AML-193 (cell line): ENCODE measurements around the gene GLP2R.

Experiments
- DNase-seq, 2 experiments: peaks; one replicate each; lab custom pipeline; 2025; lab: John Stamatoyannopoulos, UW

Gene GLP2R

DNA sequence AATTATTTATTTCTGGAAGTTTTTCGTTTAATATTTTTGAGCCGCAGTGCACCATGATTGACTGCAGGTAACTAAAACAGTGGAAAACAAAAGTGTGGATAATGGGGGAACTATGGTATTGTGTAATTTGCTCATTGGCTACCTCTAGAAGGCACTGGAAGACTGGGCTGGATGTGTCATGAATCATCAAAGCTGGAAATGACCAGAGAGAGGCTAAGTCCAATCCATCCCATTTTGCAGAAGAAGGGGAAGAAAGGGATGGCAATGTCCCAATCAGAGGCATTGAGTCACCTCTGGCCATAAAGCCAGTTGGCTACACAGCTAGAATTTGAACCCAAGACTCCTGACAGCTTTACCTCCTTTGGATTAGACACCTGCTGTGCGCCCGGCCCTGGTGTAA lies 29.3 kb downstream of the GLP2R start:
- DNase-seq, result no peak

DNA sequence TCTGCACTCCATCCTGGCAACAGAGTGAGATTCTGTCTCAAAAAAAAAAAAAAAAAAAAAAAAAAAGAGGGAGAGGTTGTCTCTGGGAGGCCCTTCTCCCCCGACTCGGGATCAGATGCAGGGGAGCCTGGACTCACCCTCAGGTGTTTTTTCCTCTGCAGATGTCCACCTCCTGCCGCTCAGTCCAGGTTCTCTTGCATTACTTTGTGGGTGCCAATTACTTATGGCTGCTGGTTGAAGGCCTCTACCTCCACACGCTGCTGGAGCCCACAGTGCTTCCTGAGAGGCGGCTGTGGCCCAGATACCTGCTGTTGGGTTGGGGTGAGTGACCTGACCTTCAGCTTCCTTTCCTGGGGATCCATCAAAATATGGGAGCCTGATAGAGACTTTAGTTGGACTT lies 34.1 kb downstream of the GLP2R start:
- no peak for DNase-seq

DNA sequence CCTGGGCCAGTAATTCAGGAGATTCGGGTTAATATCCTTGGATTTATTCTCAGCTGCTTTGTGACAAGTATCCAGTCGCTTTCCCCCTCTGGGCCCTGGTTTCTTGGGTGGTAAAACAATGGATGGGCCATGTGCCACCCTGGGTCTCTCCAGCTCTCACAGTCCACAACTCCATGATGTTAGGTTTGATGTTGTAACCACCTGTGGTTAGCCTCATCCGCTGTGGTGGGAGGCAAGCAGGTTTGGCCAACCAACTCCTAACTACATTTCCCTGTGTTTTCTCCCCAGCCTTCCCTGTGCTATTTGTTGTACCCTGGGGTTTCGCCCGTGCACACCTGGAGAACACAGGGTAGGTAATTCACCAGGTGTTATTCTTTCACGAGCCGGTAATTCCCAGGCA lies 35.1 kb downstream of the GLP2R start:
- DNase-seq, result no peak

DNA sequence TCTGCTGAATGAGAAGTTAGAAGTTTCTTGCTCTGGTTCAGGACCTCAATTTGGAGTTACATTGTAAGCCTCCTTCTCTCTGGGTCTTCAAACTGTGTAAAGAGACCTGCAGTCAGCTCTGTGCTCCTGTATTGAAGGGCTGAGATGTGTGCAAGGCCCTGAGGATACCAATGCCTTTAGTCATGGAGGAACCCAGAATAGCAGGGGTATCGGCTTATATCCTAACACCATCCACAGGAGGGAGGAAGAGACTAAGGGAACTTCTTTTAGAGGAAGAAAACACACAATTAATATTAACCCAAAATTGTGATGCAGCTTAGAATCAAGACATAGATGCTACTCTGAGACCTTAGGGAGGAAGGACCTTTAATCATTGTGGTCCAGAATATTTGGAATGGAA lies 36.5 kb downstream of the GLP2R start:
- no peak for DNase-seq

DNA sequence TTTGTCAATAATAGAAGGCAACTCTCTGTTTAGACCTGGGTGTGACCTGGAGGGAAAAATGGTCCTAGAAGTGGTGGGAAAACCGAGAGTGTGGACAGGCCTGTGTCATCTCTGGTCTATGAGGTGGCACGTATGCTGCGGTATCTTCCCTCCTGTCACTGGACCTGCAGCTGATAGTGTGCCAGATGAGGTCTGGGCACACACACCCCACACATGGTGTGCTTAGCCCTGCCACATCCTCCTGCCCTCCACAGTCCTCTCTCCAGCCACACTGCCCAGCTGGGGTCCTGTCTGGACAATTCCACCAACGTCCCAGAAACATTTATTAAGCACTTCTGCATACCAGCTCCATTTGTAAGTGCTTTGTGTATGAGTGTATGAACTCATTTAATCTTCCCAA lies 37.2 kb downstream of the GLP2R start:
- no peak for DNase-seq

DNA sequence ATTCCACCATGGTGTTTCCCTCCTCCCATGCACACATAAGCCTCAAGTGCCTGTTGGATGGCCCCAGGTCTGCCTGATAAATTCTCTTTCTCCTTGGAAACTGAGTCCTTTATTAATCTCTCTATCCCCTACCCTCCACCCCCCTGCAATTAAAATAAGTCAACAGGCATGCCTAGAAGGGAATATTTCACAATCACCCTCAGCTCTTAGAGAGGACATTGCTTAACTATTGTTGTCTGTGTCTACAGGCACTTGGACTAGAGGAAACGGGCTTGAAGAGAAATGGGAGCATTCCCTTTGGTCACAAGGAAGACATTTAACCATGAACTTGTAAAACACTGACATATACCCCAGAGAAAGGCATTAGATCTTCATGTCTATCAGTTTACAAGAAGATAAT lies 39.9 kb downstream of the GLP2R start:
- peak; percentile 29 to 38 for DNase-seq

DNA sequence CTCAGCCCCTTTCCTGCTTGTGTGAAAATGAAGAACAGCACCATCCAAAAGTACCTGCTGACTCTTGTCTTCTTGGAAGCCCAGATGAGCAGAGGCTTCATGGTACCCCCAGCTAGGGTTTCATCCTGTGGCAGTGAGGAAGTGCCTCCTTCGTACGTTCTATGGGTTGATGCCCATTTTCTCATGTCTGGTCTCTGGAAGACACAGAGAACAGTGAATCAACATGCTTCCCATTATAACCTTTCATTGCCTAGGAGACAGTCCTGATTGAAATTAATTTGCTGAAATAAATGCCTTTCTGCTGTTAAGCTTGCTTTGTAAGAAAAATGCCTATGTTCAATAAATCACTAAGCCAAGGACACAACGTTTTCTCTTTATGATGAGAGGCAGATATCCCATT lies 42.8 kb downstream of the GLP2R start:
- no peak for DNase-seq

DNA sequence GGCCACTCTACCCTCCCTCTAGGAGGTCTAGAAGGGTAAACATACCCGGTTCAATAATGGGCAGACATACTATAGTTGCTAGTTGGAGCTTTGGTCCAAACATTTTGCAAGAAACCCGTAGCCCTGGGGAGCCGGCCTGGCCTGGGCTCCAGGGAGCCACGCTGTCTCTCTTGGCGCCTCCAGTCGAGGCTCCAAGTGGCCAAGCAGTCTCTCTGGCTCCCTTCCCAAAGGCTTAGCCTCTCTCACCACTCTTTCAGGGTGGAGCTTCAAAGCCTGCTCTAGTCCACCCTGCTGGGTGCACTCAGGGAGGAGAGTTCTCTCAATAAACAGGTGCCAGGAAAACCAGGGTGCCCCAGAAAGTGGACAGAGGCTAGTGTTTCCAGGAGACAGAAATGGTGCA lies 47.1 kb downstream of the GLP2R start:
- DNase-seq, result no peak

DNA sequence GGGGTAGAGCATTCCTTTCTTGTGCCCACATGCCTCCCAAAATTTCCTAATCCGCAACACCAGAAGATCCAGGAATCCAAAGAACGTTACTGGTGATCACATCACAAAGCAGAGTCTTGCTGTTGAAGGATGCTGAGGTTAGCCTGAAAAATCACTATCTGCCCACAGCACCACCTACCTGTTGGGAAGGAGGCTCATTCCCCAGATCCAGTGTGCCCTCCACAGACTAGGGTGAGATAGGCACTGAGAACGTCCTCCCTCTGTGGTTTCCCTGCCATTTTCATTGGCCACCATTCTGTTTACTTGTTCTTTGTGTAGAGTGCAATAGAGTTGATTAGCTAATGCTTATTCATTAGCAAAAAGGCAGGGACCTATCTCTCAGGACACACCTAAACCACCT lies 49.0 kb downstream of the GLP2R start:
- DNase-seq, result no peak

DNA sequence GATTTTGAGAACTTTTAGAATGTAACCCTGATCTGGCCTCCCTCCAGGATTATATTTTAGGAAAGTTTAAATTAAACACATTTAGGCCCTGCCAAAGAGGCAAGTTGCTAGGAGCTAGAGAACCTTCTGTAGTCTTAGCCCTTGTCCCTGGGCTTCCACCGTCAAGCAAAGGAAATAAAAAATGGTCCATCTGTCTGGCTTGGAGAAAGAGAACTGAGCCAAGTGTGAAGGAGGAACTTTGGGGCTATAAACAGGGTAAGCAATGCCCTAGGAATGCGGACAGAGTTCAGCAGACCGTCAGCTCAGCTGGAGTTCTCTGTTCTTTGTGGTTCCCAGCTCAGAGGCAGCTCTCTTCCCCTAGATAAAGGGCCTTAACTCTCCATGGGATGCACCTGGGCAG lies 49.7 kb downstream of the GLP2R start:
- no peak for DNase-seq

DNA sequence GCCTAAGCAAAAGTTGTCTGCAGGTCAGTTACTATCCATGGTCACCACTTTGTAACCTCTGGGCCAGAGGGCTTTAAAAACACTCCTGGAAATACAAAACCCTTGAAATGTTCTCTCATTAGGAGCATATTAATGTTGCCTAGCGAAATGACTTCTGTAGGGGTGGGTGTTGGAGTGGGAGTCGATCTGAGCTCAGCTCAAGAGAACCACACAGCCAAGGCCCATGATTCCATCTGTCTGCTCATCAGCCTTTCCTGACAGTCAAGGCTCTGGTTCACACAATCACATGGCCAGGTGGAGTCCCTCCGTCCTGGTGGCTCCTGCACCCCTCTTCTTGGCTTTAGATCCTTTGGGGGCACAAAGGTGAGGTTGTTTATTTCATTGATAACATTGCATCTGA lies 52.6 kb downstream of the GLP2R start:
- DNase-seq, result no peak

DNA sequence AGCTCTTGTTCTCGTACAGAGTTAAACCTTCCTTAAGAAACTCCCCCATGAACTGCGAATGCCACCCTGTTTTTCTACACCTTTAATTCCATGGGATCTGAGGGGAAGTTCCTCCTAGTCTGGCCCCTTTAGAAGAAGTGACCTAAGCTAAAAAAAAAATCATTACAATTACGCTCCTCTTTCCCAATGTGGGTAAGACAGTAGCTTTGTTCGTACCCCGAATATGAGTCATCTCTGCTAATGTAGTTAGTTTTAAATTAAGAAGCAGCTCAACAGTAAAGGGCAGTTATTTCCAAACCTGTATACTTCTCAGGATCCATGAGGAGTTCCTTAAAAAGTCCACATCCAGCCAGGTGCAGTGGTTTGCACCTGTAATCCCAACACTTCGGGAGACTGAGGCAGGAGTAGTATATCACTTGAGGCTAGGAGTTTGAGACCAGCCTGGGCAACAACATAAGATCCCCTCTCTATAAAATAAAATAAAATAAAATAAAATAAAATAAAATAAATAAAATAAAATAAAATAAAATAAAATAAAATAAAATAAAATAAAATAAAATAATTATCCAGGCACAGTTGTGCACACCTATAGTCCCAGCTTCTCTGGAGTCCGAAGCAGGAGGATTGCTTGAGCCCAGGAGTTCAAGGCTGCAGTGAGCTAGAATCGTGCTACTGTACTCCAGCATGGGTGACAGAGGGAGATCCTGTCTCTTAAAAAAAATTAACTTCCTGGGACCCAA lies 53.2 kb downstream of the GLP2R start:
- DNase-seq, result no peak

DNA sequence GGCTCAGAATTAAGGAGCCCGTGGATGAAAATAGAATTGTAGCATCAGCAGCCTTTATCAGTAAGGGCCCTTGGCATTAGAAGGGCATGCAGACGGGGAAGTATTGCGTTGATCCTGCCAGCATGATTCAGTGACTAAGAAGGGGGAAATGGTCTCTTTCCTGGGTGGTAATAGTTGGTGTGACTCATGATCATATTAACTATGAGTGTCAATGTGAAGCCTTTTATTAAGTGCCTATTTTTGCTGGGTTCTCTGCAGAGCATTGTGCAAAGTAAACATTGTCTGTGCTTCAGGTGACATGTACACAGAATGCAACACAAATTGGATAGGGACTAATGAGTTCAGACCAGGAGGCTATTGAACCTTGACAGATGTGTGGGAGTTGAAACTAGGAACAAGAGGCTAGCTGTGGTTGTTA lies 54.9 kb downstream of the GLP2R start:
- peak; percentile 27 to 47 for DNase-seq

DNA sequence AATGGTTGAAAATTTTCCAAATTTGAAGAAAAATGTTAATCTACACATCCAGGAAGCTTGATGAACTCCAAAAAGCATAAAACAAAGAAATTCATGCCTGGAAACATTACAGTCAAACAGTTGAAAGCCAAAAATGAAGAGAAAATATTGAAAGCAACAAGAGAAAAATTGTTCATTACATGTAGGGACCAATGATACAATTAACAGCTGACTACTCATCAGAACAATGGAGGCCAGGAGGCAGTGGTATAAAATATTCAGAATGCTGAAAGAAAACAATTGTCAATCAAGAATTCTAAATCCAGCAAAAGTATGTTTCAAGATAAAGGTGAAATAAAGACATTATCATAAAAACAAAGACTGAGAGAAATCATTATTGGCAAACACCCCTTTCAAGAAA lies 57.7 kb downstream of the GLP2R start:
- DNase-seq, result no peak

DNA sequence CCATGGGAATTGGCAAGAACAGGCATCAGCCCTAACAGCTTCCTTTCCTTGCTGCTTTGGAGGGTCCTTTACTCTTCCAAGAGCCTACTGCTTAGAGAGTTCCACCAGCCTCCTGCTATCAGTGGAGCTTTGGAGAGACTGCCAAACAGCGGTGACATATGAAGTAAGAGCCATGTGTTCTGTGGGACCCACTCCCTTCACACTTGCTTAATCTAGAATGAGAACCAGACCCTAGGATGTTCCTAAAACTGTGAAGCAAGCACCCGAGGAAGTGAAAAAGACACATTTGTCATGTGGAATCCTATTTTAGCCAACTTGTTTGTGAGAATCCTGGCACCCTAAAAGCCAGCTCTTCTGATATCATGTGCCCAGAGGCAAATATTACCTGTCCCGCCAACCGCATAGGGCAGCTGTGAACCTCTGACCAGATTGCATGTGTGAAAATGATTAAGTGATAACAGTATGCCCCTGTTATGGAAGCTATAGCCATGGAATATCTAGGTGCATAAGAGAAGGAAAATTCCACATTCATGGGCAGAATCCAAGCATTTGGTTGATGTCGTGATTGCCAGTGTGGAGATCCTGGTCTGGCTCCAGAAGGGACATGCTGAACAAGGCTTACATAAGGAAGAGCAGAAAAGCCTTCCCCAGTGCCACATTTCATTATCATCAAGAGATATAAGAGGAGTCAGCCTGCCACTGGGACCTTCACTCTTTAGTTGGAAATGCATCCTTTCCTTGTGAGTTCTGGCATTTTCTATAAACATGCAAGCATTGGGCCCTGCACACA lies 60.6 kb downstream of the GLP2R start:
- no peak for DNase-seq

DNA sequence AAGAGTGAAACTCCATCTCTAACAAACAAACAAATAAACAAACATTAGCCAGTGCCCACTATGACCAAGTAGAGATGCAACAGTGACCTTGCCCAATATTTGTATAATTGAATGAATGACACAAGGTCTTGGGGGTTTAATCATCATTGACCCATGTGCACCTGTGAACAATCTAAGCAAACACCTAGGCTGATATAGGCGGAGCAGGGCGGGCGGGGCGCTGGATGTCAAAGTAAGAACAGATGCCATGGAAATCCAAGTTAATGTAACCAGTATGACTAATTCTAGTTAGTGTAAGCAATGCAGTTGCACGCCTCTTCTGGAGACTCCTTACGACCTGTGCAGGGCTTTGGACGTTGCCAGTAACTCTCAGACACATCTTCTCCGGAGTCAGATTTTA lies 61.8 kb downstream of the GLP2R start:
- DNase-seq, result no peak

DNA sequence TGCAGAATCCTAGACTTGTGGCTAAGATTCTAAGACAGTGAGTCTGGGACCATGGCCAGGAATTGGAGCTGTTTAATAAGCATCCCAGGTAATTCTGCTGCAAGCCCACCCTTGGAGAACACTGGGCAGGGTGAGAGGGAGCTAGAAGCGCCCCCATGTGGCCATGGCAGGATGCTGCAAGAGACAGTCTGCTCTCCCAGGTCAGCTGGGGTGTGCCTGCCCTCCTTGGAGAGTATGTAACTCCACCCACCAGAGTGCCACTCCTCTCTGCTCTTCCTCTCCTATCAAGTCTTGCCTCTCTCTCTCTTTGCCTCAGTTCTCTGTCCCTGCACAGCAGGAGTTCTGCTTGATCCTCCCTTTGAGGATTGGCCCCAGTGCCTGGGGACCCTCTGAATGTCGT lies 64.4 kb downstream of the GLP2R start:
- DNase-seq, result peak in 1 of 2 experiments; percentile 14

DNA sequence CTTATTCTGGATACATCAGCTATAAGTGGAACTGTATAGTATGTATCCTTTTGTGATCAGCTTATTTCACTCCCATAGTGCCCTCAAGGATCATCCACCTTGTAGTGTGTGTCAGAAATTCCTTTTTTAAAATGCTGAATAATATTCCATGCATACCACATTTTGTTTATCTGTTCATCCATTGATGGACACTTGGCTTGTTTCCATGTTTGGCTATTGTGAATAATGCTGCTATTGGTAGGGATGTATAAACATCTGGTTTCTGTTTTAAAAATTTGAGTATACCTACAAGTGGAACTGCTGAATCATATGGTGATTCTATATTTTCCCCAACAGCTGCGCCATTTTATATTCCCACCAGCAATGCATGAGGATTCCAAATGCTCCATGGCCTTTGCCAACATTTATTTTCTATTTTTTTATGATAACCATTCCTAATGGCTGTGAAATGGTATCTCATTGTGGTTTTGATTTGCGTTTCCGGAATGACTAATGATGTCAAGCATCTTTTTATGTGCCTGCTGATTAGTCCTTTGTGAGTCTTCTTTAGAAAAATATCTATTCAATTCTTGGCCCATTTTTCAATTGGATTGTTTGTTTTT lies 67.8 kb downstream of the GLP2R start:
- DNase-seq, result no peak

DNA sequence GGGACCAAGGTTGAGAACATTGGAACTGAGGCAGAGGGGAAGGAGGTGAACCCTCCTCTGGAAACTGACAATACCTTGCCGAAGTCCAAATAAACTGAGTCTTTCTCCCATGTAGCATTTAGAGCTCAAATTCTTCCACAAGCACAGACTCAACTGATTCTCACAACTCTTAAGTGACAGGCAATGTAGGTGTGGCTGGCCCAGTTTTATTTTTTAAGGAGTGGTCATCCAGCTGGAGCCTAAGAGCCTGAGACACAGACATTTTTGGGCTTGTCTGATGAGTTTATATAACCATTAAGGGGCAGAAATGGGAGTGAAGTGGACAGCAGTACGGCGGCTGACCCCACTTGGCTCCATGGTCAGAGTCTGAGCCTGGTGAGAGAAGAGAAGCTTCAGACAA lies 68.5 kb downstream of the GLP2R start:
- no peak for DNase-seq

DNA sequence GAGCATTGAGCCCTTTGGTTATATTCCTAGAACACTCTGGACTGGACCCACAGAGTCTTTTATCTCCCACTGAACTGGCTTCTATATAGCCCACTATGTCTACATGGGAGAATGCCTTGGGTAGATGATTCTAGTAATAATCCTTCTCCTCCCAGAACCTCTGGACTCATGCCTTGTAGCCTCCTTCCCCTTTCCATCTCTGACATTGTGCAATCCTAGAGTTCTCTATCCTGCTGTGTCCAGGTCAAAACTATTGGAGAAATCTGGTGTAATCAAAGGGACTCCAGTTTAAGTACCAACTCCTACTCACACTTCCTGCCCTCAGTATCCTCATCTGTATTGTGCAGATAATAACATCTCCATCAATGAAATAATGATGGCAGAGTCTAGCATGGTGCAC lies 70.2 kb downstream of the GLP2R start:
- DNase-seq, result peak in 1 of 2 experiments; percentile 3

DNA sequence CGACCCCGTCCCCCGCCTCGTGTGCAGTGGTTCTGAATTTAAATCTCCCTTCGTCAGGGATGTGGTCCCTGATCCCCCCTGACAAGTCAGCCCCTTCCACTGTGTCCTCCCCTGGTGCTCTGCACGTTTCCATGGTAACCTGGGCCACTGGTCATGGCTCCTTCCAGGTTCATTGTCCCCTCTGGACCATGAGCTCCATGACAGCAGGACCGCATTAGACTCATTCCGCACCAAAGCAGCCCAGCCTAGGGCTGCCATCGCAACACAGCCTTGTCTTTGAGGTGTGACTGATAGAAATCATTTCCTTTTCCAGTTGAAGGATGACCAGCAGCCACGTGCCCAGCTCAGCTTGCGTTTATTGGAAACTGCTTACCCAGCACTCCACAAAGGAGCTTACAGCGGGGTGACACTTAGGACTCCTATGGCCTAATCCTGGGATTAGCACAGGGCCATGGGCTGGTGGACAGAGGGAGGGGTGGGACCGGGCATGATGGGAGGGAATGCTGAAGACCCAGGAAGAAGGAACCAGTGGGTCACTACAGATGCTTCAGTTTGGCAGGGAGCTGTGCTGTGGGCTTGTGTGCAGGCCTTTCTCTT lies 71.7 kb downstream of the GLP2R start:
- DNase-seq, result no peak

DNA sequence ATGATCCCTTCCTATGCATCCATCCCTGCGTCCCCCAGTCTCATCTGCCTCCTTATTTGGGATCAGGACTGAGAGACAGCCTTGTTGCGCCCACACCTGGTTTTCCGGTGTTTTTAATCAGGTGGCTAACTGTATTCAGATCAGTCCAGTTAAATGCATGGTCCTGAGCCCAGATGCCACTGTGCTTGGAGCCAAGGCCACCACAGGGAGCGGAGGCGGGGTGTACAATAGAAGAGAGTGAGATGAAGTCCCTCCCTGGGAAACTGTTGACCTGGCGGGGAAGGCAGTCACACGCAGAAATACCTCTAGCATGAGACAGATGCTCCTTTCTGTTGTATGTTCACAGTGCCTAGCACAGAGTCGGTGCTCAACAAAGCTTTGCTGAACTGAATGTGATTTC lies 73.1 kb downstream of the GLP2R start:
- DNase-seq, result no peak
